Inflammatory macrophage treated with lipopolysaccharide for 1 hour (primary cell): ENCODE data around the gene PLEK2.
A peak's percentile ranks its signal among the peaks of the same experiment; 100 is the strongest.
"Not testable (repeated sequence)": the region's sequence is repeated elsewhere in the genome, so short reads cannot be mapped to it uniquely, and the experiment has no call there.

Experiments
- DNase-seq, 2 donors: peaks; one replicate each; pipeline ENCODE4 v3.0.0-alpha.2; 2020 to 2022

The PLEK2 gene

DNA sequence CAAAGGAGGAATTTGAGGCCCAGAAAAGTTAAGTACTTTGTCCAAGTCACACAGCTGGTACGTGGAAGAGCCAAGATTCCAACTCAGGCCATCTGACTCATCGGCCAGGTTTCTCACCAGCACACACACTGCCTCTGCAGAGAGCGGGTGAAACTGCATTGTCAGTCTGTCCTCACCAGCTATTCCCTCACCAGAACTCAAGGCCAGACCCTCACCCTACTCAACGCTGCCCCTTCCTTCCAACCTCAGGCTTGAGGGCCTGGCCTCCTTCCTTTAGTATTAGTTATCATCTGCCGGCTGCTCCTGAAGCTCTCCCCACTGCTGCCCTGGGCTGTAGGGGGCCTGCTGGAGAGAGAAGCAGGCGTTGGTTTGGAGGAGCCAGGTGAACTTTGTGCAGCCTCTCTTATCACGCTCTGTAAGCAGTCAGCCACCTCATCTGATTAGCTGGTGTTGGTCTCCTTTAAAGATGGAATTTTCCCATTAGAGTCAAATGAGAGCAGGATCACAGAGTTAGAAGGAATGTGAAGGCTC, 16.6 kb upstream of the PLEK2 start:
- no peak for DNase-seq

GRCh38 chr14:67426983-67427606, 15.1 kb upstream of the PLEK2 start:
- peak; percentile 65 to 76 for DNase-seq

GRCh38 chr14:67426161-67426560, 14.2 kb upstream of the PLEK2 start:
- DNase-seq, result no peak

- DNase-seq, result no peak
Measured at GRCh38 chr14:67425608-67426007, 13.6 kb upstream of the PLEK2 start.

DNA sequence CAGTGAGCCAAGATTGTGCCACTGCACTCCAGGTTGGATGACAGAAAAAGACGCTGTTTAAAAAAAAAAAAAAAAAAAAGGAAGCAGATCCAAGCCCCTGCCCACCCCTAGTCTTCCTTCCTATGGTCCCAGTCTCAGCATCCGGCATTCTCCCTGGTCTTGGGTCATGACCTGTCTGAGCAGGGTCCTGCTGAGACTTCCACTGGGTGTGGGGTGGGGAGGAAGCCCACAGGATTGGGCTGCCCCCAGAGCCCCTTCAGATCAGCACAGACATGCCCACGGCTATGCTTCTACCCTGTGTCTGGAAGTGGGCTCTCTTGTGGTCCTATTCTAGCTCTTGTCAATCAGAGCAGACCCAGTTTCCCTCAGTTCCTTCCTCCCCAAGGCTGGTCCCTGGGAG, 12.6 kb upstream of the PLEK2 start:
- DNase-seq, result no peak

GRCh38 chr14:67423424-67423823, 11.5 kb upstream of the PLEK2 start:
- peak in 1 of 2 donors; percentile 28 for DNase-seq

DNA sequence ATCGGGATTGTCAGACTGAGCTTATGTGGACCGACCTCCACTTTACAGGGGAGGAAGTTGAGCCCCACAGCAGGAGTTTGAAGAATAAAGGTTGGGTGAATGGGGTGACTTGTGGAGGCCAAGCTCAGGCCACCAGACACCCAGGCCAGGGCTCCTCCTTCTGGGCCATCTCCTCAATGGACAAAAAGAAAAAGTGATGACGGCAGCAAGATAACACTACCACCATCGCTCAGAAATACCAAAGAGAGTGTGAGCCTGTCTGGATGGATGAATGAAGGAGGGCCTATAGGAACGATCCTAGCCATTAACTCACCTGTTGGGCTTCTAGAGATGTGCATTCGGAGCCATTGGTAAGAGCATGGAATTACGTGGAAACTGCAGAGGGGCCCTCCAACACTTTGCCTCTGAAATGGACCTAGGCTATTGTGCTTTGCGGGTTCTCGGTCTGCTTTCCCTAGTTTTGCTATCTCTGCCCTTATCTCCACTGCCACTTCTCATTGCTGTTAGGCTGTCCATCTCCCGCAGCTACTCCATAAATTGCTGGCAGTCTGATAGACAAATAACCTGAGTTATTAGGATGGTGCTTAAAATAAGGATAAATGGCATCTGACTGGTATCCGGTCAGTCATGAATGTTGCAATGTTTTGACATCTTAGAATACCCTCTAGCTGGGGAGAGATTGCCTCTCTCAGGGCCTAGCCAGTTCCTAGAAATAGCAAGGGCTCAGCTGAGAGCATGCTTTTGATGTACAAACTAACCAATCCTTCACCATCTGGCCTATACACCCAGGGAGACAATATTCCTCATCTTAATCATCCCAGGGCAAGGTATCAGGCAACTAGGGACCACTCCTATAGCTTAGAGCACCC, 9.6 kb upstream of the PLEK2 start:
- no peak for DNase-seq

DNA sequence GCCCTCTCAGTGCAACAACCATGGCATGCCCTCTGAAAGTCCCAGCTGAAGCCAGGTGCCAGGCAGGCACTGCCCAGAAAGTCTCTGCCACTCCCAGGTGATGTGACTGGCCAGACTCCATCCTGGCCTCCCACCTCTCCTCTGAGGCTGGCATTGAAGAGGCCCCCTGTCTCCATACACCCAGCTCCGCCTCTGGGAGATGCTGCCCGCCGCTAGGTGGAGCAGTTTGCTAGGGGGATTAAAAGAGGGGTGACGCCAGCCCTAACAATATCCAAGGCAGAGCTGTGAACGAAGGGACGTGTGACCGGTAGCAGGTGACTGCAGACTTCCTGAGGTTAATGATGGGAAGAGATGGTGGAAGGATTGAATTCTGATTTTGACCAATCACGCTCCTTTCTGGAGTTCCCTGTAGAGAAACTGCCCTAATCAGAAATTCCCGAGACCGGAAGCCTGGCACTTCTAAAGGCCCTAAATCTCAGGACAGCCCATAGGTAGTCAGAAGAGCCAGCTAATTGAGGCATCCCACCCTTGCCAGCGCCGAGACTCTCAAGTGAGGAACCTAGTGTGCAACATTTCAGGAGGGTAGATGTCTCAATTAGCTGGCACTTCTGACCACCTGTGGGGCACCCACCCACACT, 8.3 kb upstream of the PLEK2 start:
- peak in 1 of 2 donors; percentile 42 for DNase-seq

DNA sequence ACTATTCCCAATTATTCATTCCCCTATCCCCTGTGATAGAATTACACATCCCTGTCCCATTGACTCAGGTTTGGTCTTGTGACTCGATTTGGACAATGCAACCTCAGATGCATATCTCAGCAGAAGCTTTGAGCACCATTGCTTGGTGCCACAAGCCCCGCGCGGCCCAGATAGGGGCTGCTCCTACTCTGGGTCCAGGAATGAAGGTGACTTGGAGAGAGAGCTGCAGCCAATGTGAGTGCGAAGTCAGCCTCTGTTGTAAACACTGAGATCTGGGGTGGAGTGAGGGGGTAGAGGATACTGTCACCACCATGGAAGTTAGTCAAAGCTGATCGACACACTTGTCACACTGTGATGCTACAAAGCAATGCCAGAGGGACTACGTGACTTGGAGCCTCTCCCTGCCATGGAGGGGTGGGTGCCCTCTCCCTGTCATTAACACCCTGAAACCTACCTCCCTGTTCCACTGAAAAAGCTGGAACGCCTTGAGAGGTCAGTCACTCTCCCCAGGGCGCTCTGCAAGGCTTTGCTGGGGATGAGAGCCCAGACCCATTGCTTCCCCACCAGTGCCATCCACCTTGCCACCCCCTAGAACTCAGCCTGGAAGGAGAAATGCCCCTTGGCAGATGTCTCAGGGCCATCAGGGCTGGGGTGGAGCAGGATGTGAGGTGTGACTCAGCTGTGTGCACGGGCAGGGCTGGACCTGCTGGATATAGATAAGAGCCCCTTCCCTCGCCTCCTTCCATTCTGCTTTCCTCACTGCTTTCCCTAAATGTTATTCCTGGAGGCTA, 6.6 kb upstream of the PLEK2 start:
- DNase-seq, result no peak

GRCh38 chr14:67417633-67418032, 5.7 kb upstream of the PLEK2 start:
- peak in 1 of 2 donors; percentile 17 for DNase-seq

DNA sequence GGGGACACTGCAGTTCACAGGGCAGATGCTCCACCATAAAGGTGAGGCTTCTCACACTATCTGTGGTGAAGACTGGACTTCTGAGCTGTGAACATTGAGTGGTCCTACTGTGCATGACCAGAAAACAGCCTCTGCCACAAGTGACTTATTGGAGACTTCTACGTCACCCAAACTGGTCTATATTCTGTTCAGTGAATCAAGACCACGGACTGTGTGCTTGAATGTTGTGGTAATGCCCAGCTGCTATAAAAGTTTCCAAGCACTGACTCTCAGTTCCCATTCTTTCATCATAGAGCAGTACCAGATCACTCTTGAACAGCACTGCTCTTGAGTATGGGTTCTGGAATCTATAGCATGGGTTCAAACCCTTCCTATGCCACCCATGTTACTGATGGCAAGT, 4.8 kb upstream of the PLEK2 start:
- peak in 1 of 2 donors; percentile 44 for DNase-seq

DNA sequence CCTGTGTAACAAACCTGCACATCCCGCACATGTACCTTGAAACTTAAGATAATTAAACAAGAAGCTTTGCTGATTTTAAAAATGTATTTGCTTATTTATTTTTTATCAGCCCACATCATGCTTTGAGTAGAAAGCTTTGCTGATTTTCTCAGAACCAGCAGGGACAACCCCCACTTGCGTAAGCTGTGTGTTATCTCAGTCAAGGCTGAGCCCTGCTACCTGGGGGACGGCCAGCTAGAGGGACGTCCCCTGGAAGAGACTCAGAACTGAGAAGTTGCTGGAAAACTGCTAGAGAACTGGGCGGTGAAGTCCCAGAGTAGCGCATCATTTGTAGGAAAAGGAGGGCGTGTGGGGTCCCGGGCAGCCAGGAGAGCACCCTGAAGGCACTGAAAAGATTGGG, 4.1 kb upstream of the PLEK2 start:
- no peak for DNase-seq

DNA sequence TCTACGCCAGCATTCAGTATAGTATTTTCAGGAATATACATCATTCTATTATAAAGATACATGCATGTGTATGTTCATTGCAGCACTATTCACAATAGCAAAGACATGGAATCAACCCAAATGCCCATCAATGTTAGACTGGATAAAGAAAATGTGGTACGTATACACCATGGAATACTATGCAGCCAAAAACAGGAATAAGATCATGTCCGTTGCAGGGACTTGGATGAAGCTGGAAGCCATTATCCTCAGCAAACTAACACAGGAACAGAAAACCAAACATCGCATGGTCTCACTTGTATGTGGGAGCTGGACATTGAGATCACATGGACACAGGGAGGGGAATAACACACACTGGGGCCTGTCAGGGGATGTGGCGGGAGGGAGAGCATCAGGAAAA, 3.6 kb upstream of the PLEK2 start:
- DNase-seq, result not testable (repeated sequence)

DNA sequence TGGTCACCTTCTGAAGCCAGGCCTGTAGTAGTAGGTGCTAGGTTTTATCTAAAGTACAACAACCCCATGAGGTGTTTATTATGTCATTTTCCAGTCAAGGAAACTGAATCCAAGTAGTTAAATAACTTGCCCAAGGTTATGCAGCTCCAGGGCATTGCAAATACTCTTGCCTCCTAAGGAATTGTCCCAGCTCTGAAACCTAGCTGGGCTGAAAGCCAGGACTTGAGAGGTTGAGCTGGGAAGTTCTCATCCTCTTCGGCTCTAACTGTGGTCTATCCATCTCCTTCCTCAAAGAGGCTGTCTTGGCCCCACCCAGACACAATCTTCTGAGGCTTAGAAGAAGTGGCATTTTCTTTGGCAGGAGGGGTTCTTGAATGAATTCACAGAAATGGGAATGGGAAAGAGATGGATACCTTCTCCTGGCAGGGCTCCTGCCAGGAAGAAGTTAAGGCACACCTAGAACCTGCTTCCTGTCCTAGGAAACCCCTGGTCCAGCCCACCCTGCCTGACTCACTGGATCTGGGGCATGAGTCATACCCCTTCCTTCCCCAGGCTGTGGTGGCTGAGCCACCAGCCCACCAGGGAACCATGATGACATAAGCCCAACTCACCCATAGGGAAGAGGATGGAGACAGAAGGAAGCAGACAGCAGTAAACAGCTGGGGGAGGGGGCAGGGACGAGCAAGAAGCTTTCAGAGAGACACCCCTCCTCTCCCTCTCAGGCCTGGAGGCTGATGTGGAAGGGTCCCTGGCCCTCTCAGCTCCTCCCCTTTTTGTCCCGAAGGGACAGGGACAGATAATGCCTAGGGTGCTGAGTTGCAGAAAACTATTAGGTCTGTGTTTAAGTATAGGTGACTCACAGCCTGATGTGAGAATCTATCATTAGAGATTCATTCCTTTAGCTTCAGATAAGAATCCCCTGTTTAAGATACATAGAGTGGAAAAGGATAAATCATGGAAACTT, 2.1 kb upstream of the PLEK2 start:
- DNase-seq, result peak; percentile 81 to 90

DNA sequence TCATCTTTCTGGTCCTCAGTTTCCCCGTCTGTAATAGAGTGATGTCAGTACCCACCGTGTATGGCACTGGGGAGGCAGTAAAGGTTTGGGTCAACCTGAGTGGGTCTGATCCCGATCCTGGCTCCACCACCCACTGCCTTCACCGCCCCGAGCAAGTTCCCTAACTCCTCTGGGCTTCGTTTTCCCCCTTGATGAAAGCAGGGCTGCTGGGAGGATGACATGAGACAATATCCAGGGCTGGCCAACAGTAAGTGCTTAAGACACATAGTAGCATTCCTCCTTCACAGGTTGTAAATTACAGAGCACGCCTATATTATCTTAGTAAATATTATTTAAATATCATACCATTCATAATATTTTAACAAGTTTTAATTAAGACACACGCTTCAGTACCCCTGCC, 595 bp downstream of the PLEK2 start:
- no peak for DNase-seq

DNA sequence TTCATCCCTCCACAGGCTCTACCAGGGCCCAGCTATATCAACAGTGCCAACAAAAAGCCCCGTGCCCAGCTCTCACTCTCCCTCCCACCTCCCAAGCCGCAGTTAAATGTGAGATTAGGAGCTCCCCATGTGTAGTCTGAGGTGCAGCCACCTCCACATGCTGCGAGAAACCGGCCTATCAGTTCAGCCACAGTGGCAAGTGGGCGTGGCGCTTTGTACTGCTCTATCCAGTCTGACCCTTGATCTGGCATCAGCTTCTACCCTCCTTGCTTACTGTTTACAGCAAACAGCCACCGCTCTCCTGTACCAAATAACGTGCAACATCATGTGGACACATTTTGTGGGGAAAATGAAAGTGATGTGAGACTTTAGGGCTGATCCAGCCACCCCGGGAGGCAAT, 1.7 kb downstream of the PLEK2 start:
- DNase-seq, result no peak

DNA sequence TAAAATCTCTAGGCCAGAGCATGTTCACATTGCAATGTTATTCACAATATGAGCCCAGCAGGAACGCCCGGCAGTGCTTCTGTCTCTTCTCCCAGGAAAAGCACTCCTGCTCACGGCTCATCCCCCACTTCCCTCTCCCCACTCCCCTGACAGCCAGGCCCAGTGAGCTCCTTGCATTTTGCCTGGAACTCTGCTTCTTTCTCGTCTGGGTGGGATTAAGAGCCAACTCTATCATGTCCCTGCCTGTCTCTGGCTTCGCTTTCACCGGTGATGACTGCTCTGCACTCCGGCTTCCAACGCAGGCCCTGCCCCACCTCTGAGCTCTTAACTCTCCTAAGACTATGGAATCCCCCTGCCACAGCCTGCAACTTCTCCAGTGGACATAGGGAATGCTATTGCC, 2.5 kb downstream of the PLEK2 start:
- no peak for DNase-seq

- not testable (repeated sequence) for DNase-seq
Measured at GRCh38 chr14:67408122-67408801, 3.7 kb downstream of the PLEK2 start.

DNA sequence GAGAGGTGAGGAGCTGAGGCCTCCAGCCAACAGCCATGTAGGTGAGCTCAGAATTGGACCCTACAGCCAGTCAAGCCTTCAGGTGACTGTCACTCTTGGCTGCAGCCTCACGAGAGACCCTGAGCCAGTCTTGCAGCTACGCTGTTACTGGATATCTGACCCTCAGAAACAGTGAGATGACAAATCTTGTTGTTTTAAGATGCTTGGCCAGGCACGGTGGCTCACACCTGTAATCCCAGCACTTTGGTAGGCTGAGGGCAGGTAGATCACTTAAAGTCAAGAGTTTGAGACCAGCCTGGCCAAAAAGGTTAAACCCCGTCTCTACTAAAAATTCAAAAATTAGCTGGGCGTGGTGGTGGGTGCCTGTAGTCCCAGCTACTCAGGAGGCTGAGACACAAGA, 6.2 kb downstream of the PLEK2 start:
- no peak for DNase-seq

- DNase-seq, result no peak
Measured at GRCh38 chr14:67400434-67400833, 11.5 kb downstream of the PLEK2 start.

GRCh38 chr14:67397536-67397935, 14.4 kb downstream of the PLEK2 start:
- DNase-seq, result no peak
